Measurements from ENCODE around the gene WNT3A.

DNA sequence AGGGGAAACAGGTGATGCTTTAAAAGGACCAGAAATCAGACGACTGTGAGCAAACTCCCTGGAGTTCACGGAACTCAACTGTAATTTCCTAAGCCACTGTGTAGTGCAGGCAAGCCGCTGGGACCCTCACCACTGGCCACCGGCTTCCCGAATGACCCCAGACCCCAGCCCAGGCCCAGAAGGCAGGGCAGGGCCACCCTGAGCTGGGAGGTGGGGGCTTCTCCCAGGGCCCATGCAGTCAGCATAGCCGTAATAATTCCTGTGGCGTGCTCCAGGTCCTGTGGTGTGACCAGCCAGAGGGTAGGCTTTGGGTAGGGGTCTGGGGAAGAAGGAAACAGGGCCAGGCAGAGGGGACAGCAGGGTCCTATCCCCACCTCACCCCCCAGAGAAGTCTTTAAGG is 72.2 kb downstream of the WNT3A start:
- TF ChIP-seq, protein P1, sequence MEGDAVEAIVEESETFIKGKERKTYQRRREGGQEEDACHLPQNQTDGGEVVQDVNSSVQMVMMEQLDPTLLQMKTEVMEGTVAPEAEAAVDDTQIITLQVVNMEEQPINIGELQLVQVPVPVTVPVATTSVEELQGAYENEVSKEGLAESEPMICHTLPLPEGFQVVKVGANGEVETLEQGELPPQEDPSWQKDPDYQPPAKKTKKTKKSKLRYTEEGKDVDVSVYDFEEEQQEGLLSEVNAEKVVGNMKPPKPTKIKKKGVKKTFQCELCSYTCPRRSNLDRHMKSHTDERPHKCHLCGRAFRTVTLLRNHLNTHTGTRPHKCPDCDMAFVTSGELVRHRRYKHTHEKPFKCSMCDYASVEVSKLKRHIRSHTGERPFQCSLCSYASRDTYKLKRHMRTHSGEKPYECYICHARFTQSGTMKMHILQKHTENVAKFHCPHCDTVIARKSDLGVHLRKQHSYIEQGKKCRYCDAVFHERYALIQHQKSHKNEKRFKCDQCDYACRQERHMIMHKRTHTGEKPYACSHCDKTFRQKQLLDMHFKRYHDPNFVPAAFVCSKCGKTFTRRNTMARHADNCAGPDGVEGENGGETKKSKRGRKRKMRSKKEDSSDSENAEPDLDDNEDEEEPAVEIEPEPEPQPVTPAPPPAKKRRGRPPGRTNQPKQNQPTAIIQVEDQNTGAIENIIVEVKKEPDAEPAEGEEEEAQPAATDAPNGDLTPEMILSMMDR (IDR thresholded peaks at IDR 0.05): no peak
- no peak for TF ChIP-seq POLR2A (IDR thresholded peaks at IDR 0.05)
